ENCODE measurements around the gene CDKAL1. TPM values are rescaled to one million over a fixed set of nuclear protein-coding genes. Genes with fewer than 3 reads are reported as not detected.

Gene CDKAL1
- total and polyA plus RNA-seq, 10 donors = 4.8 to 26.9 (median 20.1) TPM

GRCh38 chr6:20698675-20699074, 164.4 kb downstream of the CDKAL1 start:
- TF ChIP-seq POLR2A (IDR thresholded peaks at IDR 0.05) (no peak), POLR2AphosphoS5 (IDR thresholded peaks at IDR 0.05) (no peak), CTCF (IDR thresholded peaks at IDR 0.05 in 8 of 11, conservative IDR thresholded peaks at IDR 0.05 in 3 of 11) (no peak)
- WGBS, 5 donors = 78 to 86% (median 83%) methylated on average over 1 of the region's 1 CpG
- H3K27me3 ChIP-seq (replicated peaks in 1 of 7) = no peaks in the 10 kb centered on the region
- no peak overlapping the region for H3K4me3 ChIP-seq
- intact Hi-C loops (cut with DNase I; ENCODE audit: low total_unique reads) = no loop called here
- no peak for DNase-seq
- no peaks in the 10 kb centered on the region for H3K9me3 ChIP-seq
- no peak overlapping the region for H3K27ac ChIP-seq
- H3K4me1 ChIP-seq = no peaks in the 10 kb centered on the region
- H3K36me3 ChIP-seq = no peaks in the 10 kb centered on the region

- TF ChIP-seq POLR2A (IDR thresholded peaks at IDR 0.05) (no peak), POLR2AphosphoS5 (IDR thresholded peaks at IDR 0.05) (no peak), CTCF (IDR thresholded peaks at IDR 0.05 in 8 of 11, conservative IDR thresholded peaks at IDR 0.05 in 3 of 11) (no peak)
- Histone ChIP-seq H3K9me3 (no peaks in the 10 kb centered on the region), H3K4me1 (no peaks in the 10 kb centered on the region), H3K36me3 (no peaks in the 10 kb centered on the region), H3K4me3 (no peak overlapping the region), H3K27ac (no peak overlapping the region), H3K27me3 (replicated peaks in 1 of 7) (no peaks in the 10 kb centered on the region)
- WGBS, 5 donors = 93 to 95% (median 94%) methylated on average over 4 of the region's 4 CpGs
- DNase-seq = no peak
- intact Hi-C loops (cut with DNase I; ENCODE audit: low total_unique reads) = no loop called here
Measured at GRCh38 chr6:20699402-20699801, 165.1 kb downstream of the CDKAL1 start.

DNA sequence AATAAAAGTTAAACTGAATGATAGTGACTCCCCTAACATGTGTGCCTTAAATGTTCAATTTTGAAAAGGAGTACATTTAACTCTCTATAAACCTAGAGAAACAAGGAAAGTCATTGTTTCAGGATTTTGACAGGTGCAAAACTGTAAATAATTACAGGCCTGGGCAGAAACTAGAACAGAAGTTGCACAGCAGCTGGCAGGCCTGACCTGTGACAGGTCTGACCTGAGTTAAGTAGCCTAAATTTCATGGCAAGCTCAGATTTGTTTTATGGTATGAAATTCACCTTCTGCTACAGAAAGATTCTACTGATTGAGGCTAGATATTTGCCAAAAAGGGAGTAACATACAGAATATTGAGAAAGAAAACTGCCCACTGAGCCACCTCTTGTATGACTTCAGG, 166.1 kb downstream of the CDKAL1 start:
- no peaks in the 10 kb centered on the region for H3K36me3 ChIP-seq
- intact Hi-C loops (cut with DNase I; ENCODE audit: low total_unique reads) = no loop called here
- H3K27me3 ChIP-seq (replicated peaks in 1 of 7) = no peaks in the 10 kb centered on the region
- H3K27ac ChIP-seq = no peak overlapping the region
- no peak for TF ChIP-seq POLR2AphosphoS5 (IDR thresholded peaks at IDR 0.05)
- no peak for TF ChIP-seq CTCF (IDR thresholded peaks at IDR 0.05 in 8 of 11, conservative IDR thresholded peaks at IDR 0.05 in 3 of 11)
- no peak for TF ChIP-seq POLR2A (IDR thresholded peaks at IDR 0.05)
- no peaks in the 10 kb centered on the region for H3K9me3 ChIP-seq
- DNase-seq = no peak
- no peaks in the 10 kb centered on the region for H3K4me1 ChIP-seq
- no peak overlapping the region for H3K4me3 ChIP-seq

DNA sequence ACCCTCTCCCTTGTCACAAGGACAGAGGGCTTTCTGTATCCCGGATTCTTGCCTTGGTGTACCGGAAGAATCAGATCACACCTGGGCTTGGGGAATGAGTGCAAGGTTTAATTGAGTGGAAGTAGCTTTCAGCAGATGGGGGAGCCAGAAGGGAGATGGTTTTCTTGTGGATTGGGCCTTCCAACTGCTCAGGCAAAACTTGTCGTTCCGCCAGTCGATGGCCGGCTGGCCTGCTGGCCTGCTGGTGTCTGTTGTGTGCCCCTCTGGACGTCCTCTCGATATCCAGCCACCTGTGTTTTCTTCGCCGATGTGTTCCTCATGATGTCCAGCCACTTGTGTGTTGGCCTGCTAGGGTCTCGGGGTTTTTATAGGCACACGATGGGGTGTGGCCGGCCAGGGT, 168.1 kb downstream of the CDKAL1 start:
- Histone ChIP-seq H3K36me3 (no peaks in the 10 kb centered on the region), H3K27ac (no peak overlapping the region), H3K9me3 (no peaks in the 10 kb centered on the region), H3K4me1 (no peaks in the 10 kb centered on the region), H3K27me3 (replicated peaks in 1 of 7) (no peaks in the 10 kb centered on the region), H3K4me3 (no peak overlapping the region)
- intact Hi-C loops (cut with DNase I; ENCODE audit: low total_unique reads) = no loop called here
- WGBS, 5 donors = 94 to 98% (median 97%) methylated on average over 13 of the region's 13 CpGs
- TF ChIP-seq POLR2A (IDR thresholded peaks at IDR 0.05) = no peak
- TF ChIP-seq CTCF (IDR thresholded peaks at IDR 0.05 in 8 of 11, conservative IDR thresholded peaks at IDR 0.05 in 3 of 11) = no peak
- TF ChIP-seq POLR2AphosphoS5 (IDR thresholded peaks at IDR 0.05) = no peak
- DNase-seq = no peak

Data from spleen (tissue), 11 donors.